Activated naive CD4-positive, alpha-beta T cell treated with Interleukin-2 at 50 U/mL for 16 hours (primary cell): ENCODE results near the gene DCBLD2.

Experiments
- DNase-seq: peaks from one replicate; pipeline ENCODE4 v3.0.0-alpha.2; 2020

The DCBLD2 gene

DNA sequence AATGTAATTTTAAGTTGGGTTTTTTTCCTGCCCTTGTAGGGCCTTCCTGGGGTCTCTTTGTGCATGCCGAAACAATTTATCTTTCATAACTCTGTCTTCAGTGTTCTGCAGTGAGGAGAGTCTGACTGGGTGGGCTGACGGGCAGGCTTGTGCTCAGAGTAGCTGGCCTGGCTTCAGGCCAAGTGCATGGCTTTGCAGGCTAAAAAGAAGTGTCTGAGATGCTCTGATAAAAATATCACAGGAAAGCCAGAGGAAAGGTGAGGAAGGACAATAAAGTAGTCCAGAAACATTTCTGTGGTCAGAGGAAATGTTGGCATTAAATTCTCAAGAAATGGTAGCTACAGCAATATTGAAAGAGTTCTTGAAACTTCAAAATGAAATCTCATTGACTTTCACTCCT, 112.8 kb downstream of the DCBLD2 start:
- no peak for DNase-seq

DNA sequence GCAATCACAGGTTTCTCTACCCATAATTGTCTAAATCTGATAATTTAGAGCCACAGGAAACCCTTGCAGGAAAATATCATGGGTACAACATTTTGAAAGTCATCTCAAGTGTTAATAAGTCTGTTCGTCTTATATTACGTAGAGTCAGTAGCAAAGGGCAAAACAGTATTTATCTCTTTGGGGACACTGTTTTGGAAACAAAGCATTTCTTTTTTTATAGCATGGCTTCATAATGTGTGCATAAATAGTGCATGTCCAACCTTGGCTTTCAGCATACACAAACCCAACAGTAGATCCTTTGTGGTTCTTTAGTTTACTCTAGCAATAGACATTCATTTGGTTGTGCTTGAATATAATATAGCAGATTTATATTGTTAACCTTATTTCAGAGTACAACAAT, 114.3 kb downstream of the DCBLD2 start:
- DNase-seq: no peak

DNA sequence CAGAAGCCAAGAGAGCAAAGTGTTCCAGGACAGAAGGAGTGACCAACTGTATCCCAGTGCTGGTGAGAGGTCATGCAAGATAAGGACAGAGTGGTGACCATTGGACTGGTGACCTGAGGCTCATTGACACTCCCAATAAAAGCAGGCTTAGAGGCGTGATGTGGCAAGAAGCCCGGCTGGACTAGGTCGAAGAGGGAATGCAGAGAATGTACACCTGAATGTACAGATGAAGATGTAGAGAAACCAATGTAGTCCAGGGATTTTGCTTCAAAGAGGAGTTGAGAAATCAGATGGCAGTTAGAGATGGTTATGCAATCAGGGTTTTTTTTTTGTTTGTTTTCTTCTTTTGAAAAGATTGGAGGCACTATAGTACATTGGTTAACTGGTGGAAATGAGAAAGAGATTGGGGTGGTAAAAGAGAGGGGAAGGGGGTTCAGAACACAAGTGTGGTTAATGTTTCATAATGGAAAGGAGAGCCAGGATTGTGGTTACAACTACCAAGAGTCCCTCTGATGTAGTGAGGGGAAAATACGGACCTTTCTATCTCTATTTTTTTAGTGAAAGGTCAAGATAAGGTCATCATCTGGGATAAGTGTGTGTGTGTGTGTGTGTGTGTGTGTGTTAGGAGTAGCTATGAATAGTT, 115.0 kb downstream of the DCBLD2 start:
- no peak for DNase-seq

DNA sequence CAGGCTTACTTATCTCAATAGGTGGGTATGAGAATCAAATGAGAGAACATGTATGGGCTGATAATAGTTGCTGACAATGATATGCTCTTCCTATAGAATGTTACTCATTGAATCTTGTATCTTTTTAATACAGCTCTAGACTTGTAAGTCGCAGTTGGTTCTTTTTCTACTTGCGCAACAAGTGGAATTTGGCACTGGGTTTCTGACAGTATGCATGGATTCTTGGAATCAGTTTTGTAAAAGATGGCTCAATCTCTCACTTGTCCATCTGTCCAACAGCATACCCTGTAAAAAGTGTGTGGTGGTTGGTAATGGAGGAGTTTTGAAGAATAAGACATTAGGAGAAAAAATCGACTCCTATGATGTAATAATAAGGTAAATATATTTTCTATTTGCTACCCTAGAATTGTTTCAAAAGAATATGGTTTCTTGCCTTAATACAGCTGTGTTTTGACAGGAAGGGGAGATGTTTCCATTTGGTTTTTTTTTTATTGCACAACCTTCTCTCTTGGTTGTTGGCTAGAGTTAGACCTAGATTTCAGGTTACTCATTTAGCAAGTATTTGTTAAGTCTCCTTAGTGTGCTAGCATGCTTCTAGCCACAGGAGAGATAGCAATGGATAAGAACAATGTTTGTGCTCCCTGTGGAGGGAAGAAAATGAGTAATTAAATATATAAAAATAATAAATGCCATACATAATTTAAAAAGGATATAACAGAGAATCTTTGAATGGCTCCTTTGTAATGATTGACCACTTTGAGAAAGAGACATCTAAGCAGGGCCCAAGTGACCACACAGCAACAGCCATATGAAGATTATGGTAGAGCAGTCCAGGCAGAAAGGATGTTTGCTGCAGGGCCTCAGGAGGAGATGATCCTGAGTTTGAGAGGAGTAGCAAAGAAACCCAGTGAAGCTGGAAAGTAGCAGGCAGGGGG, 116.6 kb downstream of the DCBLD2 start:
- no peak for DNase-seq

DNA sequence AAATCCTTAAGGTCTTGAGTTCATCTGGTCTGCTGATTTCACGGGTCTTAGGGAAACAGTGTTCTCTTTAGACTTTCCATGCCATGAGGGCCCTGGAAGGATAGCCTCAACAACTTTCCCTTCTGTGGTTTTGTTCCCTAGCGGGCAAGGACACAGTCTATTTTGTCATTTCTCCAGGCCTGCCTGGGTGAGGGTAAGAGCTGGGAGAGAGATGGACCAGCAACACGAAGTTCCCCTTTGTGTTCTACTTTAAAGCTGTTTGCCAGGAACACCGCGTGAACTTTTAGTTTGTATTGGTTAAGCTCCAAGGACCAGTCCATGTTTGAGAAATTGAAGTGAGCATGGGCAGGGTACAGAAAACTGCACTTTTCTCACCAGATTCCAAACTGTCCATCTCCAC, 117.5 kb downstream of the DCBLD2 start:
- DNase-seq: no peak

DNA sequence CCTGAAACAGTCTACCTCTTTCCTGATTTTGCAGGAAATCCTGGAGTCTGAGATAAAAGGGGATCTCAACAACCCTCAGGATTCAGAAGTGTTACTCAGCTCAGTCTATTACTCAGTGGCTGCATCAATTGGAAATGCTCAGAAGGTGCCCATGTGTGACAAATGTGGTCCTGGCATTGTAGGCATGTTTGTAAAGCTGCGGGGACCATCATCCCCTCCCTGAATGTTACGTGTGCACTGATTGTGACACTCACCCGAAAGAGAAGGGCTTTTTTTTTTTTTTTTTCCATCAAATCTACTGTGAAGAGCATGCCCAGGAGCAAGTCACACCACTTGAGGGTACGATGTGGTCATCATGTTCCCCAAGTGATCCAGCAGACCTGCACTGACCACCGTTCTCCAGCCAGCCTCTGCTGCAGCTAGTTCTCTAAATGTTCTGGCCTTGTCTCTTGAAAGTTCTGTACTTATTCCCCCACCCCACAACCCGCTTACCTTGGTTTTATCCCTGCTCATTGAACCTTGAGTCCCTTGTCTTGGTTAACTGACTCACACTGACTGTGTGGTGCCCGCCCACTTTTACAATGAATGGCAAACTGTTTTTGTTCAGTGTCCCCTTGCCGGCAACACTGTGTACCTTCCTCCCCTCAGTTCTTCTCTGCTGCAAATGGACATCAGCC, 118.5 kb downstream of the DCBLD2 start:
- no peak for DNase-seq

DNA sequence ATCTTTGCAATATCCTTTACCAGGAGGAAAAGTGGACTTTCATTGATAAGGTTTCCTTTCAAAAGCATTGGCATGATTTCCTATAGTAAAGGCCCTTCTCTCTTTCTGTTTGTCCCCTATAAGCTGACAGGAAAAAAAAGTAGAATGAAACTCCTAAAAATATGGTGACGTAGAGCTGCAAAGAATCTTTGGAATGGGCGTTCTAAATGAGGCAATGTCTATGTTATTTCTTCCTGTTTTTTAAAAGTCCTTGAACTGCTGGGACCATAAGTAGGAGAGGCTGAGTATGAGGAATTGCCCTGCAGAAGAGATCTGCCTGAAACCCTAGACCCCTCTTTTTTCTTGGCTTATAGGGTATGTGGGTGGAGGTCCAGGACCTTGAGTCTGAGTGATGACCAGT, 121.2 kb downstream of the DCBLD2 start:
- DNase-seq: no peak

DNA sequence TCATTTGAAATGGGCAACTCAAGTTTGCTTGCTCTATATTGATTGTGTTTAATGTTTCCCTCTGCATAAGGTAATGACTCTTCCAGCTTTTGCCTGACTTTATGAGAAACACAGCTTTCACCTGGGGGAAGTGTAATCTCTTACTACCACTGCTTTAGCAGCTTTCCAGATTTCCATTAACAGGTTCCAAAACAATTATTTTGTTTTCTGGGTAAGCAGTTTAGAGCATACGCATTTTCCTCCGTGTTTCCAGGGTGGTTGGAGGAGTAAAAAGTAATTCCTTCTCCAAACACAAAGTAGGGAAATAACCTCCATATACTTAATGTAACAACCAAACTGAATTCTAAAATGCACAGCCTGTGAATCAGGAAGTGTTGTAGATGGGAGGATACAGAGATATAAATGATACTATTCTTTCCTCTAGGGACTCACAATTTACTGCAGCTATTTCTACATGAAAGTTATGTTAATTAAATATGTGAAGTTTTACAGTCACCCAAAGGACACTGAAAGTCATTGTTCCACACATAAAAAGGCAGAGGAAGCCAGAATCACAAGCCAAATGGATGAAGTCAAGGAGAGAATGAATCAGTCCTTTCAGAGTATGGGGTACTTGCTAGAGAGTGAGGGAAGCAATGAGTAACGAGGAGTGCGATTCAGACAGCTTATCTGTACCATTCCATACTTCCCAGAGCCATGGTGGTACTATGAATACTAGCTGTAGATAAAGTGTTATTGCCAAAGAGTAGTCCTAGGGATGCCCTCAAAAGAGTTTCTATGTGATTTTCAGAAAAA, 121.8 kb downstream of the DCBLD2 start:
- DNase-seq: no peak

DNA sequence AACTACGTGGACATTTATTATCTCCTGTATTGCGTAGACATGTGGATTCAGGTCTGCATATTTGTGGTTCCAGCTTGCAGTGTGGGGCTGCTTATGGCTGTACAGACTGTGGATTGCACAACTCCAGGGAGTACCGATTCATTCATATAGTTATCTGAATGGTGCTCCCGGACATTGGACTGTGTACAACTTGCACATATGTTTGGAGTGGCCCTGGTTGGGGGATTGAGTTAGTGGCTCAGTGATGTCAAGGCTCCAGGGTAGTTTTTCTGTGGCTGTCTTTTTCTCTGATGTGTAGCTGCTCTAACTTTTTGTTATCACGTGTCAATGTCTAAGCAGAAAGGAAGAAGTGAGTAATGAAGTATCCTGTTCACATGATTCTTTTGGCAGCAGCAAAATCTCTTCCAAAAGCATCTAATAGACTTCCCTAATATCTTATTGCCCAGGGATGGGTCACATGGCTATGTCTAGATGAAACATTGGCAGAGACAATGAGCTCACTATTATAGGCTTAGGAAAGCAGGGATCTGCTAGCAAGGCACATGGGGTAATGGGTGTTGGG, 122.6 kb downstream of the DCBLD2 start:
- DNase-seq: no peak

DNA sequence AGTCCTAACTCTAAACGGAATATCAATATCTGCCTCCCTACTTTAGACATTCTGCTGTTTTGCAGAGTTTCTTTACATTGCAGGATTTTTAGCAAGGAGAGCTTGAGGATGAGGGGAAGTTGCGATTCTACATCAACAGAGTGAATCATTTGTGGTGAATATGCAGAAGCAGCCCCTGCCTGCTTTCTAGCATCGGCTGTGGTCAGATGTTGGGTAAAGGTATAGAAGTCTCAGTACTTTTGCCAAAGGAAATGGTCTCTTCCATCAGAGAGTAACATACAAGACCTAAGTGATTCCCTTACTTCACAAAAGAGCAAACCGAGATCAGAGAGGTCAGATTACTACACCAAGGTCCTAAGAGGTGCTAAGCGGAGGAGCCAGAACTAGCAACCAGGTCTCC, 123.1 kb downstream of the DCBLD2 start:
- no peak for DNase-seq

DNA sequence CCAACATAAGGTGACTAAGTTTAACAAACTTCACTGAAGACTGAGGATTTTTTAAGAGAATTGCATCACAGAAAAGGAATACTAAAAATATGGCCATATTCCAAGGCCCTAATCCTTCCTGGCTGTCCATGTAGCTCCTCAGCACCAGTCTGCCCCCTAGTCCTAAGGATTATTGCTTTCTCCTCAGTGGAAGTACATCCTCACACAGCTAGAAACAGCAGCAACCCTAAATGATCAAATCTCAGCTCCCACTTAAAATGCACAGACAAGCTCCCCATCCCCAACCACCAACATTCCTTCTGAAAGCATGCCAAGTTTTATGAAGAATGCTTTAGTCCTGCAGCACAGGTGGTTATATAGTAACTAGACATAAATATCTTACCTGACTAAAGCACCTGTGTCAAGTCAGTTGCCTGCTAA, 123.7 kb downstream of the DCBLD2 start:
- no peak for DNase-seq

DNA sequence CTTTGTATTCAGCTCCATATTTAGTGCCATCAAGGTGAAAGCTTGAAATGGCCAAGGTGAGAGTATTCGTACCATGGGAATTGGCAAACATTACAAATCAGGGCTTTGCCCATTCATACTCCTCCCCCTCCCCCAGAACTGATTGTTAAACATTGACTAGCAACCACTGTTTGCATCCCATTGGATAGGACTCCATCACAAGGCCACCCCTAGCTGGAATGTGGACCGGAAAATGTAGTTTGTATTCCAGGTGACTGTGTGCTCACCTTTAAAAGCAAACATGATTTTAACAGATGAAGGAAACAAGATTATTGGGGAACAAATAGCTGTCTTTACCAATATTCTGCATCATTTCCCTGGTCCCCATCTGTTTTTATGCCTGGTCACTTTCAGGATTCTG, 124.2 kb downstream of the DCBLD2 start:
- no peak for DNase-seq

DNA sequence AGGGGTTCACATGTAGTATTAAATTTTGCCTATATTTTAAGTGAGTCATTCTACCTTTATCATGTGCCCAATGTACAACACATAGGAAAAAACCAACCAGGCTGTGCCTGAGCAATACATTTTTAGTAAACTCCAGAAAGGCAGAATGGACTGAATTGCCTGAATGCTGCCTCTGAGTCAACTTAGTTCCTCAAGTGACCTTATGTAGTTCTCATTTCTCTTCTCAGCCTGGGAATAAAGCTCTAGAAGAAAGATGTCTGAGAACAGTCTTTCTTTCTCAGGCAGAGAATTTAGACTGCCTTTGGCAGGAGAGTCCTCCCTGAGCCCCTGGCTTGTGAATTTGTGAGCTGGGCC, 125.4 kb downstream of the DCBLD2 start:
- DNase-seq: no peak

DNA sequence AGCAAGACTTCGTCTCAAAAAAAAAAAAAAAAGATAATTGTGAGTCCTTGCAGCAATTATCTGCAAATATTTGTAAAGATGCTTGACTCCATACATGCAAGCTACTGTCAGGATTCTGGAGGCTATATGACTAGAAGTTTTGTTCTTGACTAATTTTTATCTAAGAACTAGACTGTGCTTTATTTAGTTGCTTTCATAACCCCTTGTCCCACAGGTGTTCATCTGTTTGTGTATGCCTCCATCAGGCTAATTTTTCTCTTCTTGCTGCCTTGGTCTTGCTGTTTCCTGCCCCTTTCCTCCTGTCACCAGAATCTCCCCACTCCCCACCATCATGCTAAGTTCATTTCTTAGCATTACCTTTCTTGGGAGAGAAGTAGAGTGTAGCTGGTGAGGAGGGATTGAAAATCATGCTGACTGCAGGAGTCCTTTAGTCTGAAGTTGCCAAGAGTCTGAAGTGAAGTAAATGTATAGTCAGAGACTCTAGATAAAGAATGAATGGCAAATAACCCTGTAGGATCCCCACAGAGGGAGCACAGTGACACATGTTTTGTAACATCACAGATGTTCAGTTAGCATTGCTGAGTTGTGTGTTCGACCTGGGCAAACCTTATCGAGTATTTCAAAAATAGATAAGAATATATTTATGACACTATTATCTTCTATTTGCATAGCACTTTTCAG, 125.9 kb downstream of the DCBLD2 start:
- no peak for DNase-seq

DNA sequence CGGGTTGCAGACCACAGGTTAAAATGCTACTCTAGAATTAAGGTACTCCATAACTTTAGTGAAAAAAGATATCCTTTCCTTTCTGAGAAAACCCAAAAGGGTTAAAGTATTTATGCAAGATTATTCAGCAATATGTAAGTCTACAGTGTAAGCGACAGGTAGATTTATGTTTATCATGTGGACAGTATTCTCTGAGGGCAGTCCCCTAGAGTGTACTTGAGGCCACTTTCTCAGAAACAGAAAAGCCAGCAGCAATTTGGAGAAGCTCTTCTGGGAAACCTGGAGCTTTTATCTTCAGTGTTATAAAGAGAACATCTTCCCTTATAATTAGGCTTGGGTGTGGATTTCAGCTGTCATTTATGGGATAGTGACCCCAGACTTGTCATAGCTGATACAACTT, 129.5 kb downstream of the DCBLD2 start:
- DNase-seq: no peak

DNA sequence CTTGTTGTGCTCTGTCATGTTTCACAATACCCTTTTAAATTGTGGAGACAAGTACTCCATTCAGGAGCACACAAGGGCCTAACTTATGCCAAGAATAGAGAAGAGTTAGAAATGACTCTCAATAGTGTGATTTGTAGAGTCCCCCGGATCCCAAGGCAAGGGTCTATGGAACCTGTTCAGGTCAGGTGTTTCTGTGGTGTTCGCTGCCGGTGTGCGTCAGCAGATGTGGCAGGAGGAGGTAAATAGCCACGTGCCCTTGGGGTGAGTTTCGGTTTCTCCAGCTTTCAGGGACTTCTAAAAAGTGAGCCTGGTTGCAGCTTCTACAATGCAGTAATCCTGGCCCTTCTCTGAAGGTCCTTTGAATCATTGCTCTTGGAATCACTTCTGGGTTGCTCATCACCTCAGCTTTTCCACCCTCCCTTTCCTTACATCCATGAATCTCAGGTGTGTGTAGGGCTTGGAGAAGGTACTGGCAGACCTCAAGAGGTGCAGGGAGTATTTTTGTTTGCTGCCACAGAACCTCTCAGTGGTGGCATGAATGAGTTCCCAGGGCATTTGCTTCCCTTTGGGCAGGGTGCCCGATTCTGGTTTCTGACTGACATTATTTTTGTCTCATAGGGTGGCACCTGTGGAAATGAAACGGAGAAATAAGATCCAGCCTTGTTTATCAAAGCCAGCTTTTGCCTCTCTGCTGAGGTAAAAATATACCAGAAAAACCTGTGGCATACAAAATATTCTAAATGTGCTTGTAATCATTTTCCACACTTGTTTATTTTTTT, 131.0 kb downstream of the DCBLD2 start:
- no peak for DNase-seq

DNA sequence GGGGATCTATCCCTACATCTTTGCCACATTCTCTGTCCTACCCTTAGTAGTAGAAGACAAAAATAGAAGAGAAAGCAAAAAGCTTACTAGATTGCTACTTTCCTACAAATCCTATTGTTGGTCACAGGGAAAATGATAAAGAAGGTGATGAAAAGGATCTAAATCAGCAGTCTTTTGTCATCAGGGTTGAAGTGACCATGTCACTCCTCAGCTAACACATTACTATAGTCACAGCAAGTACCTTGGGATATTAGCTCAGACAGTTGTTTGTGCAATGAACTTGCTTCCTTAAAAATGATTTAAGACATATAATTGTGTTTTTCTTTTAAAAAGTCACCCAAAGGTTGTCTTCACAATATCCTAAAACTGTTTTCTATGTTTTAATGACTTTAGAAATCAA, 132.0 kb downstream of the DCBLD2 start:
- DNase-seq: no peak

DNA sequence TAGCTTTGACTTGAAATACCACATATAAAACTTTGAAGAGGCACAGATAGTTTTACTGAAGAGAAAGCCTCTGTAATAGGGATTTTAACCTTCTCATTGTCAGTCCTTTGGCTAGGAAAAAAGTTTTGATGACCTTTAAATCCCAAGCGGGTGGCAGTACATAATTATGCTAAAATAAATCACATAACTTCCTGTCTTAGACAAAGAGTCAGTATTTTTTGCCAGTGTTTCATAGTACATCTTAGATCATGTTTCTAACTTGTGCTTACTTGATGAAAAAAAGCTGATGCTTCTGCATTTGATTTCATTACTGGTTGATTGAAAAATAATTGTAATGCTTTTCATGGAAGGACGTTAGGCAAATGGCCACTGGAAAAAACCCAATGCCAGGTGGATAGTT, 132.5 kb downstream of the DCBLD2 start:
- no peak for DNase-seq

DNA sequence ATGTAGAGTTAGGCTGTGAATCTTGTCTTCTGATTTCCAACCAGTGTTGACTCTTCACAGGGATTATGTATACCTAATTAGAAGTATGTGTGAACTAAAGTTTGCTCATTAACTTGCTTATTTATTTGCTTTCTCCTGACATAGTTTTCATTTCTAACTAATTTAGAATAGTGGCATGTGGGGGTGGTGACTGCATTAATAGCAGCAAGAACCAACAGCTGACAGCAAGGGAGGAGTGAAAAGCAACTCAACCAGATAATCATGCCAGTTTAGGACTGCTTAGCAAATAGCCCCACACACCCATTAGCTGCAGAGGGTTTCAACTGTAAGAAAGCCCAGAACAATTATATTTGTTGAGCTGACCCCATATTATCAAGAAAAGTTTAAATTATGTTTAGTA, 134.6 kb downstream of the DCBLD2 start:
- no peak for DNase-seq

DNA sequence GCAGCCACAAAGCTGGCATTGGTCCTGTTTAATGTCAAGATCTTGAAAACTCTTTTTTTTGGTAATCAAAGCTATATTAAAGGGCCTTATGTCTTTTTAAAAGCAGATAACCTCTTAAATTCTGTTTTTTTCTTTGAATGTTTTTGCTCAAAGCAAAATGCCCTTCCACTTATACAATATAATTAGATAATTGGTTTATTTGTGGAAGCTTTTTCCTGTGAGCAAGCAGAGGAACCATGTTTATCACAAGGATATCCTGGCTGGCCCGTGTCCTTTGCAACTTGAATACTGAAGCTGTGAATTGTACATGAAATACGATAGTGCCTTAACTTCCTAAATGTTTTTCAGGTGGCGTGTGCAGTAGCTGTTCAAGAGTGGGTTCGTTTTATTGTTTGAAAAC, 135.8 kb downstream of the DCBLD2 start:
- DNase-seq: no peak

DNA sequence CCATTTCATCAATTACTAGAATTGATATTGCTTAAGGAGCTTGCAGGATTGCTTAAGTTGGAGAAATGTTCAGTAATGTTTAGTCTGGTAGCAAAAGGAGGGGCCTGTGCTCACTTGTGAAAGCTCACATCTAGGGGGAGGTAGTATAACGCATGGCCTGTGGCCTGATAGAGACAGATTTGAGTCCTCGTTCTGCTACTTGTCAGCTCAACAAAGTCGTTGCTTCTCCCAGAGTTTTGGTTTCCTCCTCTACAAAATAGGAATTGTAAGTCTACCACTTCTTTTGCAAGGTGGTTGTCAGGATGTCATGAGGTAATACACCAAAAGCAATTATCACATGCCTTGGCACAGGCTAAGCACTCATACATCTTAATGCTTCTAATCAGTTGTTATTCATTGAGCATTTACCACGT, 137.0 kb downstream of the DCBLD2 start:
- DNase-seq: no peak
